Posterior vena cava (tissue), 2 donors: Measurements from ENCODE around the gene ICA1. TPM values are rescaled to one million over a fixed set of nuclear protein-coding genes. Genes with fewer than 3 reads are reported as not detected.

ENCODE experiments used
- DNase-seq: peaks from one replicate; pipeline ENCODE4 v3.0.0-alpha.2; 2020; ENCODE audit warnings: low spot score
- intact Hi-C, 2 donors: fragments of 100-400 bp; cut with DNase I; formaldehyde crosslinking; loops; one replicate each; pipeline versions ENCODE4 v1.14.1 to v1.14.2; 2022 to 2023
- total RNA-seq, 2 donors: library from RNA; stranded (reverse); fragmentation: NEBNext Ultra II Directional; extraction: Animal tissue kit (Norgen Biotek cat#: 25700); gene quantifications; one replicate each; pipeline ENCODE4 v1.2.1, GENCODE V29; 2021
- donor health status: DM: yes; HTN: yes; CAD: no.
- donor health status: DM: yes; HTN: yes; CAD: no.

The ICA1 gene
- total RNA-seq, 2 donors from 2014 or later: 9.4 to 11.8 TPM

DNA sequence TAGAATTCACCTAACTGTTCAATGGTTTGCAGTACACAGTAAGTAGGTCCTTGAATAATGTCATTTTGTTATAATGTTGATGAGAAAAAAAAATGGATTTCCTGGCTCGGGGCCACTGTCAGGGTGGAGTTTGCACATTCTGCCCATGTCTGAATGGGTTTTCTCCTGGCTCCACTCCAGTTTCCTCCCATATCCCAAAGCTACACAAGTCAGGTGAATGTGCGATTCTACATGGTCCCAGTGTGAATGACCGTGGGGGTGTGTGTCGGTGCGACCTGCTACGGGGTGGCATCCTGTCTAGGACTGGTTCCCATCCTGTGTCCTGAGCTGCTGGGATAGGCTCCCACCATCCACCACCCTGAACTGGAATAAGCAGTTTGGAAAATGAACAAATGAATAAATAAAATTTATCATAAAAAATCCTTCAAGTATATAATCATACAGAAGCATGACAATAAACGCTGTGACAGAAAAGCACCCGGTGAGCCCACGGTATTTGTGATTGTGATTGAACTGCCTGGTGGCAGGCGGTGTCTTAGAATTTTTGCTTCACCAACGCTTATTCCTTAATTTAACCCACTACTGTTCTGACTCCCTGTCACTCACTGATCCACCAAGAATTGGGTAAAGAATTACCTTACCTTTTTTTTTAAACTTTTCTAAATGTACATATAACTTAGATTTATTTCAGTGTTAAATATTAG, 114.1 kb downstream of the ICA1 start:
- intact Hi-C loops: no loop called here
- DNase-seq: no peak

DNA sequence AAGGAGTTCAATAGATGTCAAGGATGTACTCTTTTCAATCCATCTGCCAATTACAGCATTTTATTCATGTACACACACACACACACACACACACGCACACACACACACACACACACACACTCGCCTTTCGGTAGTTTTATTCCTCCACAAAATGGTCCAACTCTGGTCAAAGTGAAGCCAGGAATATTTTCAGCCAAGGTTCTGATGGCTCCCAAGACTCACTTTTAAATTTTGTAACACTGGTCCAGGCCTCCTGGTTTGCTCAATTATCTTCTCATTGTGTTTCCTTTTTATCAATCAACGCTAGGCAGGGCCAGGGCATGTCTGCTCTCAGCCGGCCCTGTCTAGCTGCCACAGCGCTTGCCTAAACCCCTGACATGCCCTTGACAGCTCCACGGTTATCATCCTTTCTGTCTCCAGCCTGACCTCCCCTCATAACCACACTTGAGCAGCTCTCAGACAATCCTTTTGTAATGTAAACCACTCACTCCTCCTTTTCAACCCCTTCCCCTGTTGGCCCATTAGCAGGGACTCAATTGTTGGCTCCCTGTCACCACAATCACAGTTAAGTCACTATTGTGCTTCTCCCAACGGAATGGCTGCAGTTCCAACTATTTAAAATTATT, 115.1 kb downstream of the ICA1 start:
- no peak for DNase-seq
- intact Hi-C loops: no loop called here

DNA sequence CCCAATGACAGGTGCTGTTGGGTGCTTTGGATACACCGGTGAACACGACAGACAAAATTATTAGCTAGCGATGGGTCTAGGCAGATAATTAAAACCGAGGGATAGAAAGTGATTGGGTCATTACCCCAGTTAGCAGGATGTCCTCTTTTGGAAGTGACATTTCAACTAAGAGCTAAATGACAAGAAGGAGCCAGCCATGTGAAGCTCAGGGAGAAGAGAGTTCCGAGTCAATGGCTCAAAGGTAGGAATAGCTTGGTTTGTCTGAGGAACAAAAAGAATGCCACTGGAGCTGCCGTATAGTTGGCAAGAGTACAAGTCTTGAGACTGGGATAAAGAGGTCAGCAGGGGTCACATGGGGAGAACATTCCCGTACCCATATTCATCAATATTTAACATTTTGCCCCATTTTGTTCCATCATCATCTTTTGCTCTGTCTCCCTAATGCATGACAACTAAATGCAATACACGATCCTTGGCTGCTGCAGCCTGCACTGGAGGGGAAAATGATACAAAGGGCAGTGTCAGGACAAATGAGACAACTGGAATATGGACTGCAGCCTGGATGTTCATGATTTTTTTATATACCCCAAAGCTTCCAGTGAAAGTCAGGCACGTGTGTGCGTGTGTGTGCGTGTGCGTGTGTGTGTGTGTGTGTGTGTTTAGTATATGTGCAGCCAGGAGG, 115.7 kb downstream of the ICA1 start:
- intact Hi-C loops: no loop called here
- no peak for DNase-seq

GRCh38 chr7:8144856-8145255, 117.1 kb downstream of the ICA1 start:
- intact Hi-C loops: no loop called here
- no peak for DNase-seq

DNA sequence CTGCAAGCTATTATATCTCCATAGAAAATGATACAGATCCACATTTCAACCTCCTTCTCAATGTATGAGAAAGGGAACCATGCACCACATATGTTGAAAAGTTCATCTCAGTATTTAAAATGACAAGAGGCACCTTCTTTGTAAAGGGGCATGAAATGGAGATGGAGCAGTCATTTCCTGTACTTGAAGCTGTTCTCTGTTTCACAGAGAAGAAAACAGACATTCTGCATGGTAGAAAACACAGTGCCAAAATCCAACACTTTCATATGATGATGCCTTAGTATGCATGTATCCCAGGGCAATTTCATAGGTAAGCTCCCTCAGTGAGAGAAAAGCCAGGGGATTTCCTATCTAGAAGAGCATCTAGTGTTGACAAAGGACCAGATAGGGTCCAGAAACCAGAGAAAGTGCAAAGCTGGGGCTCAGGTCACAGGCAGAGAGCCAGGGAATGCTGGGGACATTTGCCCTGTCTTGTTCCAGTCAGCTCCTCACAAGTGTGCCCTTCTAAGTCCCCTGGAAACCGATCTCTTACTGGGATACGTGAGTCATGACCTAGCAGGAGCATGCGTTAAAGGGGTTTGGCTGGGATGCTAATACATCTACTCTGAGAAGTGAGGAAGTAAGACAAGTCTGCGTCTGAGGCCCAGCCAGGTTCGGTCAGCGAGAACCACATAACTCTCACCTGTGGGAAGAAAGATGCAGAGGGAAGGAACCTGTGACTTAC, 118.7 kb downstream of the ICA1 start:
- intact Hi-C loops: no loop called here

GRCh38 chr7:8142477-8142876, 119.5 kb downstream of the ICA1 start:
- intact Hi-C loops: no loop called here
- DNase-seq: no peak

More for the DNA sequence above, 118.7 kb downstream of the ICA1 start:
- DNase-seq: no peak

- intact Hi-C loops: no loop called here
- no peak for DNase-seq
Observed at GRCh38 chr7:8141070-8141469, 120.9 kb downstream of the ICA1 start.

GRCh38 chr7:8136051-8136730, 125.8 kb downstream of the ICA1 start:
- DNase-seq: no peak
- intact Hi-C loops: loop anchor here in 1 of 2 donors (10.0 kb wide), 1 partner anchor 1021 kb away; no protein-coding TSS in a partner anchor

GRCh38 chr7:8135417-8135816, 126.5 kb downstream of the ICA1 start:
- intact Hi-C loops: loop anchor here in 1 of 2 donors (10.0 kb wide), 1 partner anchor 1021 kb away; no protein-coding TSS in a partner anchor
- no peak for DNase-seq

GRCh38 chr7:8134089-8134733, 127.8 kb downstream of the ICA1 start:
- intact Hi-C loops: loop anchor here in 1 of 2 donors (10.0 kb wide), 1 partner anchor 1019 kb away; no protein-coding TSS in a partner anchor
- no peak for DNase-seq

GRCh38 chr7:8133188-8133848, 128.6 kb downstream of the ICA1 start:
- intact Hi-C loops: loop anchor here in 1 of 2 donors (10.0 kb wide), 1 partner anchor 1019 kb away; no protein-coding TSS in a partner anchor
- no peak for DNase-seq

DNA sequence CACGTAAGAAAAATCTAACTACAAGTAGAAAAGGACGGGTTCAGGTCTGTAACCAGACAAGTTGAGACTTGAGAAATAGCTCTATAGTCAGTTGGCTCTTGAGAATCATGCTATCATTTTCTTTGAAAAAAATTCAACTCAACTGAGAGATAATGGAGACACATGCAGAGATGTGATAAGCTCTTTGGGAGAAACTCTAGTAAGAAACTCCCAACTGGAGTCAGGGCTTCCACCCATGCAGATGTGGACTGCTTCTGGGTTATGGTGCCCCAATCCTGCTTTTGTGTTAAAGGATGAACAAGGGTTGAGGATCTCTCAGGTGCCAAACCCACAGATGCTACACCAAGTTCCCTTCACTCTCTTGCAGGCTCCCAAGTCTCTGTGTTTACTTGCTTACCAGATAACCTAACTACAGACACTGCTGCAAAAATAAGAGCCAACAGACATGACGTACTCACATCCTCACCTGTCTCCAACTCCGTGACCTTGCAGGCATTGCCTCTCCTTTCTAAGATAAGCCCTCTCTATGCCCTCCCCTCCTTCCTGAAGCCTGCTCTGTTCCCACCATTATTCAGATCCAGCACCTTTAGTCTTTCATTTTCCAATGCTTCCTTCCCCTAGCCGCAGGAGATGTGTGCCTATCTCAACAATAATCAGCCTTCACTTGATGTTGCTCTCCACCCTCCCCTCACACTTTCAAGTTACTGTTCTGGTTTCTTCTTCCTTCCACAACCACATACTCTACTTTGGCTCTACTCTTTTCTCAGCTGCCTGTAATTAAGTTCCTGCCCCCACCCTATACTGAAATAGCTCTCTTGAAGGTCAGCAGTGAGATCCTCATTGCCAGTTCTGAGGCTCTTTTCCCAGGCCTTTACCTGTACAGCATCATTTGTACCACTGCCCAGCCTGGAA, 130.0 kb downstream of the ICA1 start:
- intact Hi-C loops: loop anchor here in 1 of 2 donors (10.0 kb wide), 1 partner anchor 1017 kb away; no protein-coding TSS in a partner anchor
- no peak for DNase-seq

GRCh38 chr7:8130663-8131062, 131.3 kb downstream of the ICA1 start:
- intact Hi-C loops: loop anchor here in 1 of 2 donors (10.0 kb wide), 1 partner anchor 1016 kb away; no protein-coding TSS in a partner anchor
- no peak for DNase-seq

DNA sequence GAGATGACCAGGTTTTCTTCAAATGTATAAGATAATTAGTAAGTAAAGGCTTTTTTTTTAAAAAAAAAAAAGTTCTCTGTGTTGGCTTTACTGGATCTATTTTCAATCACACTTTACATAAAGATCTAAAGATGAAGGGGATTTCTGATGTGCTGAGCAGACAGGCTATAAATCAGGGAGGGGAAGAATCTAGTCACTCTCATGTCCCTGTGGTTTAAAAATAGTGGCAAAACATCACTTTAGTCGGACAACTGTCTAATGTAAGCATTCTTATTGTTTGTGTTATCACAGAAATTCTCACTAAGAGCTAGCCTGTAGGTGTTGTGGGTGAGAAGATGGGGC, 132.7 kb downstream of the ICA1 start:
- DNase-seq: no peak
- intact Hi-C loops: no loop called here

DNA sequence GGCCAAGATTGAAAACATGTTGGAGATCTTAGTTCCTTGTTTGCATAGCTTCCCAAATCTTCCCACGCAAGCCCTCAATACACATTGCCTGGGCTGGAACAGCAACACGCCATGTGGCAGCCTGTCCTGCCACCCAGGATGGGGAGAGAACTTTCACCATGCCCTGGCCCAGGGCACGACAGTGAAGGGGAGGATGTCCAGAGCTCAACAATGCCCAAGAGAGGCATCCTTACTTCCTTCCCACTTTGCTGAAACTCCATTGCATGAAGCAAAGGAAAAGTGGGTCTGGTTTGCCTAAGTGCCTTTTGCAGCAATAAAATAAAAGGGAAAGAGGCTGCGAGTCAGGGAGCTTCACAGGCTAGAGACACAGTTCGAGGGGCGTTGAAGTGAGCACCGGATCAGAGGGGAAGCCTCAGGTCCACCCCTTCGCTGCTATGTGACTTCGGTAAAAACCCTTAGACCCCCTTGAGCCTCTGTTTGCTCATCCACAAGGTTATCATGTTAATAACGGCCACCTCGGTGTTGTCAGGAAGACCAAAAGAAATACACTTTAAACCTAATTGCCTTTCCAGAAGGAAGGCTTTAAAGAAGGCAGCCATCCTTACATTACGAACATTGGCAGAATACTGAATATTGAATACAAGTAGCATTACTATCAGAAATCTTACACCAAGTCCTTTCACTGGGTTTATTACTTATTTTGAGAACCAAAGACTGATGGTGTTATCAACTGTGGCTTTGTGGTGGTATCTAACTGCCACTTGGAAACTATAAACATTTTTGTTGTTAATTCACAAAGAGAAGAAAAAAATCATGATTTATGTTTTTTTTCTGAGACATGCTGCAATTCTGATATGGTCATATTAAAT, 133.3 kb downstream of the ICA1 start:
- no peak for DNase-seq
- intact Hi-C loops: no loop called here

- DNase-seq: no peak
- intact Hi-C loops: no loop called here
Observed at GRCh38 chr7:8126601-8127167, 135.3 kb downstream of the ICA1 start.
